Purkinje cell (primary cell): ENCODE results near the gene CEBPB. TPM values are rescaled to one million over a fixed set of nuclear protein-coding genes. Genes with fewer than 3 reads are reported as not detected.

Experiments
- polyA plus RNA-seq: library from polyadenylated mRNA; unstranded; fragments of >200 nt; fragmentation: Nextera tagmentation; gene quantifications from 2 replicates; pipeline ENCODE4 v1.2.1, GENCODE V29; 2014

CEBPB gene
- polyA plus RNA-seq: 0.15 and 1.0 TPM in 2 replicates

DNA sequence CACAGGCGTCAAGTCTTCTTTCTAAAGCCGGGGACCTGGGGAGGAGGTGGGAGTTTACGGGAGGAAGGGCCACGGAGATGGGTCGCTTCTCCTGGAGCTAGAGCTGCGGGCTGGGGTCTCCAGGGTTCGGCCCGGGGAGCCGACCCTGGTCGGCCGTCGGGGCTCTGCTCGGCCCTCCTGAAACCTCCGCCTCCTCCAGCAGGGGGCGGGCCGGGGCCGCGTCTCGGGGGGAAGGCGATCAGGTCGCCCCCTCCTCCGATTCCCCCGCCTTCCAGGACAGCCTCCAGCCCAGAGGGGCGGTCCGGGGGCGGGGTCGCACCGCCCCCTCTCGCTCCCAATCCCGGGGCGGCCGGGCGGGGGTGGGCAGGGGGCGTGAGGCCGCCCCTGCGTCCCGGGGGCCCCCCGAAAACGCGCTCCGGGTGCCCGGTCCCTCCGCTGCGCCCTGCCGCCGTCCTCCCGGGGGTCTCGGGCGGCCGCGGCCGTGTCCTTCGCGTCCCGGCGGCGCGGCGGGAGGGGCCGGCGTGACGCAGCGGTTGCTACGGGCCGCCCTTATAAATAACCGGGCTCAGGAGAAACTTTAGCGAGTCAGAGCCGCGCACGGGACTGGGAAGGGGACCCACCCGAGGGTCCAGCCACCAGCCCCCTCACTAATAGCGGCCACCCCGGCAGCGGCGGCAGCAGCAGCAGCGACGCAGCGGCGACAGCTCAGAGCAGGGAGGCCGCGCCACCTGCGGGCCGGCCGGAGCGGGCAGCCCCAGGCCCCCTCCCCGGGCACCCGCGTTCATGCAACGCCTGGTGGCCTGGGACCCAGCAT, at the start of gene CEBPB:
Gene CEBPB, plus strand, starts transcription at position 580 of the 814 bp plus-strand sequence. Its CDS starts 204 bp downstream, at position 784.

DNA sequence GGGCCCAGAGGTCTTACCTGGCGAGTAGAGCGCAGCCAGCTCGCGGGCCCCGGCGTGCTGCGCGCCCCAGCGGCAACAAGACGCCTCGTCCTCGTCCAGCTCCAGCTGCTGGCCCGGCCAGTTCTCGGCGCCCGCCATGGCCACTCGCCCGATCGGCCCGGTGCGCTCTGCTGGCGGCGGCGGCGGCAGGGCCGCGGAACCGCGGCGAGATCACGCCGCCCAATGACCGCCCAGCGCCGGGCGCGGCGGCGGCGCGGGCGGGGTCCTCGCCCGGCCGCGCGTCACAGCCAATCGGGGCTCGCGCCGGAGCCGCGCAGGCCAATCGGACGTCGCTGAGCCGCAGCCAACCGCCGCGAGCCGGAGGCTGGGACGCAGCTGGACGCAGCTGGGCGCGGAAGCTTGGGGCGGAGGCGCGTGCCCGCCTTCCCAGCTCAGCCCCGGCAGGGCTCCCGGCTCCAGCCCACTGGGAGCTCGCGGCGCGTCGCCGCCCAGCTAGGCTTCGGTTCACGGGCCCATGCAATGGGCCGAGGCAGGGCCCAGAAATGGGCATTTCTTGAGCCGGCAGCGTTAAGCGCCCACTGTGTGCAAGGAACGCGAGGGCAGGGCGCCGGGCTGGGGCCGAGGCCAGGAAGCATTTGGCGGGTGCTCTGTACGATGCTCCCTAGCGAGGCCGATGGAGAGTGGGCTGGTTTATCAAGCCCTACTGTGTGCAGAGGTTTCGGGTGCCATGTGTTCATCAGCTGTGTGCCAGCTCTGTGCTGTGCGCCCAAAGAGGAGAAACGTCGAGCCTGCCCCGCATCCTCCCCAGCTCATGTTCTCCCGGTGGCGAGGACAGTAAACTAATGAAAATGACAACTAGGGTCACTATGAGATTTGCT, 36.9 kb upstream of the CEBPB start, which contains the start of gene PEDS1:
Gene PEDS1, minus strand, starts transcription at position 224 of the 878 bp plus-strand sequence. Its CDS starts 86 bp downstream, at position 138.

Other genes starting within 250 kb of the CEBPB start
- 0.34 TPM in 1 of 2 replicates, not detected in the other for gene SNAI1, start 207.8 kb upstream of the CEBPB start, polyA plus RNA-seq
- gene UBE2V1, start 77.7 kb upstream of the CEBPB start, polyA plus RNA-seq: 227 and 334 TPM in 2 replicates
- 29.8 and 38.4 TPM in 2 replicates for gene PEDS1, start 37.1 kb upstream of the CEBPB start, polyA plus RNA-seq